PC-9 (cell line): Measurements from ENCODE around the gene TRAF4.

Source experiments
- CTCF ChIP-seq: fragments of 200-600 bp; sonication (generic); conservative IDR thresholded peaks from 2 replicates; pipeline ENCODE4 v1.6.1; 2017; ENCODE audit warnings: mixed run types, antibody characterized with exemption, mild to moderate bottlenecking, moderate library complexity
- EZH2 ChIP-seq: fragments of 200-600 bp; sonication (generic); IDR thresholded peaks from 2 replicates; pipeline ENCODE4 v1.8.0; 2017; ENCODE audit warnings: antibody characterized with exemption, low read depth

DNA sequence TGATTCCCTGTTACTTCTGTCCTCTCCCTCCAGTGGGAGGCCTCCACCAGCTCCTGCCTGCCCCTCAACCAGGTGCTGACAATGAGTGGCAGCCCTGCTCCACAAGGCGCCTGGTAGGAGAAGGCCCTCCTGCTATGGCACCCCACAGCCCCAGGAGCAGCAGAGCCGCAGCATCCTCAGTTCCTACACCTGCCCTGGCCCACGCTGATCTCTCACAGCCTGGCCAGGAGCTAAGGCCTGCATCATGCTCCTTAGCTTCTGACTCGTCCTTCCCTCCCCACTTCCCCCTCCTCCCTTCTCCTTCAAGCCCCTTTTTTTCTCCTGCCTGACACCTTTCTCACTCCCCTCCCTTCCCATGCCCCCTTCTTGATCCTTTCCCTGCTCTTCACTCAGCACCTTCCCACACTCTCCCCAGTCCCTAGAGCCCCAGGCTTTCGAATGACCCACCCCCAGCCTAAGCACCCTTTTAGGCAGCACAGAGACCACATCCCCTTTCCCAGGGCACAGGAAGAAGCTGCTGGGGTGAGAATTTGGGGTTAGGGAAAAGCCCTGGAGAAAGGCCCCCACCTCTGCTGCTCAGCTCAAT, 38.6 kb upstream of the TRAF4 start:
- TF ChIP-seq CTCF, result no peak
- TF ChIP-seq EZH2, result no peak
